ENCODE measurements around the gene CDK13.

The CDK13 gene

DNA sequence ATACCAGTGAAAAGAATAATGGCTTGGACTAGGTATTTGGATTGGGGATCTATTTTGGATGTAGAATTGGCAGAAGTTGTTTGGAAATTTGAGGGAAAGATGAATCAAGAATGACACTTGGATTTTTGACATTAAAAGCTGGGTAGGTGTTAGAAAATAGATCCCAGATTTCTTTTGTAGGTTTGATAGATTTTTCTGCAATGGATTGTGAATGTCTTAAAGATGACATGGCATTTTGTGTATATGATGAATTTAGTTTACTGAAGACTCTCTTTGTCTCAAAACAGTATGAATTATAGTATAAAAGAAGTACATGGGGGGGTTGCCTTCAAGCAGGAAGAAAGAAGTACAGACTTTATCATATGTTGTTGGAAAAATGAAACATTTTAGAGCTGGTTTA lies 108.6 kb downstream of the CDK13 start:
- no peak for DNase-seq (ENCODE audit: low read depth)
- TF ChIP-seq, protein P1, sequence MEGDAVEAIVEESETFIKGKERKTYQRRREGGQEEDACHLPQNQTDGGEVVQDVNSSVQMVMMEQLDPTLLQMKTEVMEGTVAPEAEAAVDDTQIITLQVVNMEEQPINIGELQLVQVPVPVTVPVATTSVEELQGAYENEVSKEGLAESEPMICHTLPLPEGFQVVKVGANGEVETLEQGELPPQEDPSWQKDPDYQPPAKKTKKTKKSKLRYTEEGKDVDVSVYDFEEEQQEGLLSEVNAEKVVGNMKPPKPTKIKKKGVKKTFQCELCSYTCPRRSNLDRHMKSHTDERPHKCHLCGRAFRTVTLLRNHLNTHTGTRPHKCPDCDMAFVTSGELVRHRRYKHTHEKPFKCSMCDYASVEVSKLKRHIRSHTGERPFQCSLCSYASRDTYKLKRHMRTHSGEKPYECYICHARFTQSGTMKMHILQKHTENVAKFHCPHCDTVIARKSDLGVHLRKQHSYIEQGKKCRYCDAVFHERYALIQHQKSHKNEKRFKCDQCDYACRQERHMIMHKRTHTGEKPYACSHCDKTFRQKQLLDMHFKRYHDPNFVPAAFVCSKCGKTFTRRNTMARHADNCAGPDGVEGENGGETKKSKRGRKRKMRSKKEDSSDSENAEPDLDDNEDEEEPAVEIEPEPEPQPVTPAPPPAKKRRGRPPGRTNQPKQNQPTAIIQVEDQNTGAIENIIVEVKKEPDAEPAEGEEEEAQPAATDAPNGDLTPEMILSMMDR (conservative IDR thresholded peaks at IDR 0.05; ENCODE audit: low read depth, low read length) = no peak
- no peak overlapping the region for H3K4me3 ChIP-seq (ENCODE audit: low read length)

DNA sequence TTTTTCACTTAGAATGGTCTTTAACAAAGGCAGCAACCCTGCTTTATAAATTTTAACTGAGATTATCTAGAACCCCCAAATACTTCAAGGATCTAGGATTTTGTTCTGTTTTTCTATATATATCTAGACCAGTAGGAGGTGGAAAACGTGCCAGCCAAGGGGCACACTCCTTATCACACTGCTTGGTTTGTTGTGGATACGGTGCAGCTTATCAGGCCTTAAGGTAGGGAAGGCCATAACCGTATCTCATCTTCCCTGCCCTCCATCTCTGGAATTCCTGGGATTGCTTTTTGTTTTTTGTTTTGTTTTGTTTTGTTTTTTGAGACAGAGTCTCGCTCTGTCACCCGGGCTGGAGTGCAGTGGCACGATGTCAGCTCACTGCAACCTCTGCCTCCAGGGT lies 109.0 kb downstream of the CDK13 start:
- TF ChIP-seq, protein P1 (conservative IDR thresholded peaks at IDR 0.05; ENCODE audit: low read depth, low read length) = no peak
- no peak for DNase-seq (ENCODE audit: low read depth)
- H3K4me3 ChIP-seq (ENCODE audit: low read length) = no peak overlapping the region

DNA sequence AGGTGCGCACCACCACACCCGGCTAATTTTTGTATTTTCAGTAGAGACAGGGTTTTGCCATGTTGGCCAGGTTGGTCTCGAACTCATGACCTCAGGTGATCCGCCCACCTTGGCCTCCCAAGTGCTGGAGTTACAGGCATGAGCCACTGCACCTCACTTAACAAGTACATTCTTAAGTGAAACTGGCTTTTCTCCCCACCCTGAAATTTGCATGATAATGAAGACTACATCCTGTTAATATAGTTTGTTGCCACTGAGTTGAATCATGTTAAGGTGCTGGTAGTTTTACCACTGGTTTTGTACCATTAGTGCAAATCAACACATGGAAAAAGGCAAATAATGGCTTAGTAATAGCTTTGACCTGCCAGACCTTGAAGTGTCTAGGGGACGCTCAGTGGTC lies 122.2 kb downstream of the CDK13 start:
- DNase-seq (ENCODE audit: low read depth) = no peak
- H3K4me3 ChIP-seq (ENCODE audit: low read length) = no peak overlapping the region
- TF ChIP-seq, protein P1 (conservative IDR thresholded peaks at IDR 0.05; ENCODE audit: low read depth, low read length) = no peak

DNA sequence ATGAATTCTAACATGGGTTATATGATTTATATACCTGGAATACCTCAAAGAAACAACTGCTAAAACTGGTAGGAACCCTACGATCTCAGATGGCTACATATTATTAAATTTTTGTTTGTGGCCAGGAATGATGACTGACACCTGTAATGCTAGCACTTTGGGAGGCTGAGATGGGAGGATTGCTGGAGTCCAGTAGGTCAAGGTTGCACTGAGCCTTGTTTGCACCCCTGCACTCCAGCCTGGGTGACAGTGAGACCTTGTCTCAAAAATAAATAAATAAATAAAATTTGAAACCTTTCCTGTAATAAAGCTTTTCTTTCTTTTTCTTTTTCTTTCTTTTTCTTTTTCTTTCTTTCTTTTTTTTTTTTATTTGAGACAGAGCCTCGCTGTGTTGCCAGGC lies 123.2 kb downstream of the CDK13 start:
- no peak overlapping the region for H3K4me3 ChIP-seq (ENCODE audit: low read length)
- DNase-seq (ENCODE audit: low read depth) = no peak
- TF ChIP-seq, protein P1 (conservative IDR thresholded peaks at IDR 0.05; ENCODE audit: low read depth, low read length) = no peak

DNA sequence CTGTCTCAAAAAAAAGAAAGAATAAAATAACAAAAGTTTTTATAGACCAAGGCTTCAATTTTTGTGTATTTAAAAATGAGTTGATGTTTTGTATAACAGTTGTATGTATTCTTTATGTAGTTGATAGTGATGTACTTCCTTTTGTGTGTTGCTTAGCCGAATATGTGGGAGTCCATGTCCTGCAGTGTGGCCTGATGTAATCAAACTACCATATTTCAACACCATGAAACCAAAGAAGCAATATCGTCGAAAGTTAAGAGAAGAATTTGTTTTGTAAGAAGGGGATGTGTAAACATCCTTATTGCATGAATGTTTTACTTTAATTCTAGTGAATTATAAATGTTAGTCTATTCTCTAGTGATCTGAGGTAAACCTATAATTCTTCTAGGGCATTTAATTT lies 127.8 kb downstream of the CDK13 start:
- TF ChIP-seq, protein P1 (conservative IDR thresholded peaks at IDR 0.05; ENCODE audit: low read depth, low read length) = no peak
- no peak overlapping the region for H3K4me3 ChIP-seq (ENCODE audit: low read length)
- no peak for DNase-seq (ENCODE audit: low read depth)

DNA sequence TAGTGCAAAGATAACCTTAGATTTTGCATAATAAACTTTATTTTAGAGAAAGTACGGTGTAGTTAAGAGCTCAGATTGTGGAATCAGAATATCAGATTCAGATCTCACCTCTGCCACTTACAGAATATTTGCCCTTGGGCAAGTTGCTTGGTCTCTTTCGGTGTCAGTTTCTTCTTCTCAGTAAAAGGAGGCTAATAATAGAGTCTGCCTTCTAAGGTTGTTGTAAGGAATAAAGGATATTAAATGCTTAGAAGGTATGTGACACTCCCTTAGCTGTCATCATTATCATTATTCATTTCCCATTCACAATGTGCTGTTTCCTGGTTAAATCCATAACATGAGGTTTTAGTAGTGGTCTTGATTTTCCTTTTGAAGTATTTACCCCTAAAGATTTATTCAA lies 142.1 kb downstream of the CDK13 start:
- no peak for DNase-seq (ENCODE audit: low read depth)
- TF ChIP-seq, protein P1 (conservative IDR thresholded peaks at IDR 0.05; ENCODE audit: low read depth, low read length) = no peak

DNA sequence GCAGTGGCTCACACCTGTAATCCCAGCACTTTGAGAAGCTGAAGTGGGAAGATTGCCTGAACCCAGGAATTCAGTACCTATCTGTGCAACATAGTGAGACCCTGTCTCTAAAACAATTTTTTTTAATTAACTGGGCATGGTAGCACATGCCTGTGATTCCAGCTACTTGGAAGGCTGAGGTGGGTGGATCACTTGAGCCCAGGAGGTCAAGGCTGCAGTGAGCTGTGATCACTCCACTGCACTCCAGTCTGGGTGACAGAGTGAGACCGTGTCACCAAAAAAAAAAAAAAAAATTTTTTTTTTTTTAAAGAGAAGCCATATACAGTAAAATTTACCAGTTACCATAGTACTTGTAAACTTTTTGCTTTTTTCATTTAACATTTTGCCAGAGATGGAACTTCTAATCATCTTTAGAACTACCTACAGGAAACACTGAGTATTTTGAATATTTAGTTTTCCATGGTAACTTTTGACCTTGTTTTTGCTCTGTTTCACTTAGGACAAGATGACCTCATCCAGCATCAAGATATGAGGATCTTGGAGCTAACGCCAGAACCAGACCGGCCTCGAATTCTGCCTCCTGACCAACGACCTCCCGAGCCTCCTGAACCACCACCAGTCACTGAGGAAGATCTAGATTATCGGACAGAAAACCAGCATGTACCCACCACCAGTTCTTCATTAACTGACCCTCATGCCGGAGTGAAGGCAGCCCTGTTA lies 143.7 kb downstream of the CDK13 start:
- TF ChIP-seq, protein P1 (conservative IDR thresholded peaks at IDR 0.05; ENCODE audit: low read depth, low read length) = no peak
- no peak overlapping the region for H3K4me3 ChIP-seq (ENCODE audit: low read length)
- no peak for DNase-seq (ENCODE audit: low read depth)

More for the DNA sequence above, 142.1 kb downstream of the CDK13 start:
- H3K4me3 ChIP-seq (ENCODE audit: low read length) = no peak overlapping the region

Measured in retinal pigment epithelial cell (primary cell).